Fibroblast of skin of abdomen (primary cell): ENCODE results near the gene CKAP2L.

Experiments
- DNase-seq: peaks from one replicate; pipeline ENCODE4 v3.0.0-alpha.2; 2013

CKAP2L gene

DNA sequence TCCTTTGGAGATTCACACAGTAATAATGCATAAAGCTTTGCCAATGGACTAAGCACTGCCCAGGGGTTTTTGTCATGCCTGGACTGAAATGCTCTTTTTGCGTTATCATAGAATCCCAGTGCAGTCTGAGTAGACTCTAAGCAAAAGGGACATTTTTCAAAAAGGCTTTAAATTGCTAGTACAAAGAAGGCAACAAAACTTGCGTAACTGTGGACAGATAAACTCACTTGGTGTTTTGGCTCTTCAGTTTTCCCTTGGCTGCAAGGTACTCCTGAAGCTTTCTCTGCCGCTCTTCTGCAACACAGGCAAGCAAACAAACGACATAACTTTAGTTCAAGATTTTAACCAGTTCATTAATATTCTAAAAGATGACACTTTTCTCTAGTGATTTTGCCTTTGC, 2.1 kb downstream of the CKAP2L start:
- DNase-seq, result no peak

DNA sequence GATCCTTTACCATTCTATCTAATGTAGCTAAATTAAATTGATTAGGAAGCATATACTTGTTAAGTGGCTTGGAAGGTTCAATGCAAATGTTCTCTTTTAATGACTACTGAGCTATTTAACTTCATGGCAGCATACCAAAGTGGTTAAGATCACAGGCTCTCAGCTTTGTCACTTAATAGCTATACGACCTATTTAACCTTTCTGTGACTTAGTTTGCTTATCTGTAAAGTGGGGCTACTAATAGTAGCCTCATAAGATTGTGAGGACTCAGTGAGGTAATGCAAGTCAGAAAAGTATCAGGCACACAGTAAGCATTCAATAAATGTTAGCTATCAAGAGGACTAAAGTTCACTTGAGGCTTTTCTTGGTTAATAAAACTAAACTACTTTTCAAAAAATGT, 4.3 kb downstream of the CKAP2L start:
- no peak for DNase-seq

DNA sequence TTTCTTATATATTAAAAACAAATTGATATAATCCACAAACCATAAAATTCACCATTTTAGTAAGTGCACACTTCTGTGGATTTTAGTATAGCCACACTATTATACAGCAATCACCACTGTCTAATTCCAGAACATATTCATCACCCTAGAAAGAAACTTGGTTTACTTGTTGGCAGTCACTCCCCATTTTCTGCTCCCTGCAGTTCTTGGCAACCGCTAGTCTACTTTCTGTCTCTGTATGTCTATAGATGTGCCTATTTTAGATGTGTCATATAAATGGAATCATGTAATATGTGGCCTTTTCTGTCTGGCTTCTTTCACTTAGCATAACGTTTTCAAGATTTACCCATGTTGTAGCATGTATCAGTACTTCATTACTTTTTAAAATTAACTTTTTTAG, 5.7 kb downstream of the CKAP2L start:
- no peak for DNase-seq

DNA sequence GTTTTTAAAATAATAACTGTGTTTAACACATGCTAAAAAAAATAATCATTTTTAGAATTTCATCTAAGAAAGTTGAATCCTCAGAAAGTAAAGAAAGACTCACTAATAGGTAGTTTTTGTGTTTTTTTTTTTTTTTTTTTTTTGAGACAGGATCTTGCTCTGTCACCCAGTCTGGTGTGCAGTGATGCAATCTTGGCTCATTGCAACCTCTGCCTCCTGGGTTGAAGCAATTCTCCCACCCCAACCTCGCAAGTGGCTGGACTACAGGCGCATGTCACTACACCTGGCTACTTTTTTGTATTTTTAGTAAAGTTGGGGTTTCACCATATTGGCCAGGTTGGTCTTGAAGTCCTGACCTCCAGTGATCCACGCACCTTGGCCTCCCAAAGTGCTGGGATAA, 7.1 kb downstream of the CKAP2L start:
- no peak for DNase-seq

GRCh38 chr2:112756207-112756606, 8.2 kb downstream of the CKAP2L start:
- no peak for DNase-seq

DNA sequence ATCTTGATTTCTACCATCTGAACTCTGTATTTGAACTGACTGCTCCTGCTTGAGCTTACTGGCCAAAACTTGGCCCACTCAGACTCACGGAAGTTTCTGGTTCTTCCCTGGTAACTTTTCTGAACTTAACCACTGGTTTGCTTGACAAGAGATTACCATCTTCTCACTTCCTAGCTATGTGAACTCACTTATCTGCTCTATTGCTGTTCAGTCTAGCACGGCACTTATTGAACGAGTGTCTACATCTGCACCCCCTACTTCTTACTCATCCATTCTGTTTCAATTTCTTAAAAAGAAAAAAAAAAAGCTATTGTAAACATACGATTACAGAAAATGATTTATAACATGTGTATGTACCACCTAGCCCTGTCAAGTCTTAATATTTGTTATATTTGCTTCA, 9.0 kb downstream of the CKAP2L start:
- DNase-seq, result no peak

DNA sequence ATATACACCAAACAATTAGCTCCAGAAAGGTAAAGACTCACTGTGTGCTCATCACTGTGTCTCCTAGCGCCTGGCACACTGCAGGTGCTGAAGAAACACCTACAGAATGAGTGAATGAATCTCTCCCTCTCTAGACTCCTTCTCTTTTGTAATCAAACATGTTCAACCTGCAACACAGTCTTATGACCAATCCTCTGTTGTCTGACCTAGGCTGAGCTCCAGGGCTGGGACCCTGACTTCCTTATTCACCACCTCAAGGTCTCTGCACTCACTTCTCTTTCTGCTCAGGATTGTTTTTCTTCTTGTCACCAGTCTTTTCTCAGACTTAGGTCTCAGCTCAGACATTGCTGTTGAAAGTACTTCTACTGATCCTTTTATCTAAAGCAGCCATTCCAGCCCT, 9.8 kb downstream of the CKAP2L start:
- DNase-seq, result no peak

- DNase-seq, result no peak
Observed at GRCh38 chr2:112752667-112753066, 11.7 kb downstream of the CKAP2L start.

- no peak for DNase-seq
Observed at GRCh38 chr2:112751451-112752197, 12.8 kb downstream of the CKAP2L start.

DNA sequence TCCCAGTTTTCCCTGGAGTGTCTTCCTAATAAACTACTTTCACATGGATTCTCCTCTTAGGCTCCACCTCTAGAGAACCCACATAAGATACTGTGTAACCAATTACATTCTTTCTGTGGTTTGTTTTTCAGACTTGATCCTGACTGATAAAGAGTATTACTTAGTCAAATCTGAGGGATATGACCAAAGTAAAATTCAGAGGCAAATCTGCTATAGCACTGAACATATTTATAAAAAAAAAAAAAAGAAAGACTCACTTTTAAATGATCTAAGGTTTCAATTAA, 13.9 kb downstream of the CKAP2L start:
- DNase-seq, result peak; percentile 31

DNA sequence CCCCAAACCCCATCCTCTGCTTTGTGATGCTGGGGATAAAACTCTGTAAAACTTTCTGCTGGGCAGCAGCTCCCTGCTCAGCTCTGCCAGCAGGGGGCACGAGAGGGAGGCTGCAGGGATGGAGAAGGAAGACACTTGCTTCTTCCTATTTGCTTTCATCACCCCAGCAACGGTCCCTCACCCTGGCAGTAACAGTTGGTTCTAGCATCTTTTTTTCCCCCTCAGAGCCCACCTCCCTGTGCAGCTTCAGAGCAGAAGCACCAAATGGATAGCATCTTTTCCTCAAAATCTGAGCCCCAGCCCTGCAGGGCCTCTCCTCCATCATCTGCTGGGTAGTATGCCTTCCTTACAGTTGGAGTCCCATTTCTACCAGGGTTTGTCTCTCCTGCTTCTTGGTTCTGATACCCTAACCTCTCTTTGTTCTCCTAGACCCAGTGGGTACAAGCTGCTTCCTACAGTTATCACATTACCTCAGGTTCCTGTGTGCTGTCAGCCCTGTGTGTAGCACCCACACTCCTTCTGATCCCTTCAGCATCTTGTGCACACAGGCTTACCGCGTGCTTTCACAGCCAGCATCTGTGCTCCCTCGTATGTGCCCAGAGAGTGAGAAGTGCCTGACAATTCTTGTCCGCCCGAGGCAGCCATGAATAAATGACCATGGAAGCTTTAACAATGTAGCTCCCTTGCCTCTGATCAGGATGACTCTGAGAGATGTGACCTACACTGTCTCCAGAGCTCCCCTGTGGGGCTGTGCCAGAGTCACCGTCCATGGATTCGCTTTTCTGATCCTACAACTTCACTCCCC, 14.5 kb downstream of the CKAP2L start:
- DNase-seq, result peak; percentile 69

DNA sequence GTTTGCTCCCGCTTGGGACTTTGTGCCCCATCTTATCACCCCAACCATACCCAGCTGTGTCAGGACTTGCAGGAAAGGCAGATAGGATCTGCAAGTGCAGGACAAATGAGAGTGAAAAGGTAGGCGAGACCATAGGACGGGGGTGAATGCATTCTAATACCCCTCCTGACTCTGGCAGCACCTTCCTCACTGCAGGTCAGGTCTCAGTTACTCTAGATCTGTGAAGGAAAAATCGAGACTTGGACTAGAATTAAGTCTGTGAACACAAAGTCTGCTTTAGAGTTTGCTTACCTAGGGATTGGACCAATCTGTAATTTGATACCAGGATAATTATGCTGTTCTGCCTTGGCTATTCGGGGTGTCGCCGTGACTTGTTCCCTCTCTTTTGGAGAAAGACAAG, 23.9 kb downstream of the CKAP2L start:
- DNase-seq, result no peak

DNA sequence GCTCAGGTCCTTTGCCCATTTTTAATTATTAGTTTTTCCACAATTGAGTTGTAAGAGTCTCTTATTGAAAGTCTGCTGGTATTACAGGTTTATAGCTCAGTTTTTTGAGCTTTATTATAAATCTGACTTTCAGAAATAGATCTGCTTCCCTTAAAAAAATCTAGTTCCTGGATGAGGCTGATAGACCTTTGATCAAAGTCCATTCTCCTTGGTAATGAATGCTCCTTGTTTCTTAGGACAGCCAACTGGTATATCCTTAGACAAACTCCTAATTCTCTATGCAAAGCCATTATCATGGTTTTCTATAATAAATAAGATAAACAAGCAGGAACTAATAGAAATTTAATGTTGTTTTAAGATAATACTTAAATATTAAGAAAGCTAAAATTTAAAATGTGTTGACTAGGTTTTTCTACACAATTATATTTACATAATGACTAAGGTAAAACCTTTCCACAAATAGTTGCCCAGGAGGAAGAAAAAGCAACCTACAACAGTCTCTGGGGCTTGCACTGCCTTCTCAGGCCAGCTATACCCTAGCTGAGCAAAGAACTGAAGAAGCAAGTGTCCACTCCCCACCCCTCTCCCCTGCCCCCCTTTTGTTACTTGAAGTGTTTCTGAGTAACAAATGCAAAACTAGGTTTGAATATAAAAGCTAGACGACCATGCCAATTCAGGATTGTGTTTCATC, 26.7 kb downstream of the CKAP2L start:
- DNase-seq, result no peak

DNA sequence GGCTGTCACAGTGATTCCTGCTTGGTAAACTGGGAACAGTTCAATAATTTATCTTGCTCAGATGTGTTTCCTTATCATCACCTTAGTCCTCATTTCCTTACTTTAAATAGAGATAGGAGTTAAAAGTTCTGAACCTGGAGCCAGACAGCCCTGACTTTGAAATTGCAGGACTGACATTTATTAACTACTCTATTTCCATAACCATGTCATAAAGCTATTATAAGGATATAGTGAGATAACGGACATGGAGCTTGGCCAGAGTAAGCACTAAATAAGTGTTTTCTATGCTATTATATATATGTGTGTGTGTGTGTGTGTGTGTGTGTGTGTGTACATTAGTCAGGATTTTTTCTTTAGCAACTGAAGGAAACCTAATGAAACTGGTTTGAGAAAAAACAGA, 30.5 kb downstream of the CKAP2L start:
- DNase-seq, result no peak

DNA sequence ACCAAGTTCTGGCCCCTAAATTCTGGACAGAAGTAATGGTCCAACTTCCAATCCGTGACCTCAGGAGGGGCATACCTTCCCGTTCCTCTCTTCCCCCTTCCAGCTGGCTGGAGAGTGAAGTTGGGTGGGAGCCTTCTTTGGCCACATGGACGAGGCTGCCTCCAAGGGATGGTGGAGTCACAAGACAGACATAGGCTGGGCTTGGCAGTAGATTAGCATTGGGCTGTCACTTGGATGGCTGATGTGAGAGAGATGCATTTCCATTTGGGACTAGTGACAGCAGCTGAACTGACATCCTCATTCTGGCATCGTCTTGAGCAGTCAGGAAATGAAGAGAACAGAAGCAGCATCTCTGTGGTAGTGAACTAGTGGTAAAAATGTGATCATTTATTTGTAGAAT, 31.0 kb downstream of the CKAP2L start:
- no peak for DNase-seq

DNA sequence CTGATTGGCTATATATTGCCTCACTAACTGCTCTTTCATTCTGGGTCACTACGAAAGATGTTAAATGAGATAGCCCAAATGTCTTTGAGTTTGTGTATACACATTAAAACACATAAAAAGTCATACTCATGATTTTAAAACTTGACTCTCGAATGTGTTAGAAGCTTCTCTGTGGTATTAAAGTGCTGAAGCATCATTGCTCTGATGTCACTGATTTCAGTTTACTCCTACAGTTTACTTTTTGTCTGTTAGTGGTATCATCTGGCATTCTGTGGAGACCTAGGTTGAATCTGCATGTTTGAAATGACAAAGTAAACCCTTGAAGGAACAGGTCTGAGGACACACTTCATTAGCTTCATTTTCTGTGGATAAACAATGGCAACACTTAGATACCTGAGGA, 32.9 kb downstream of the CKAP2L start:
- DNase-seq, result no peak

GRCh38 chr2:112730791-112731190, 33.6 kb downstream of the CKAP2L start:
- no peak for DNase-seq

DNA sequence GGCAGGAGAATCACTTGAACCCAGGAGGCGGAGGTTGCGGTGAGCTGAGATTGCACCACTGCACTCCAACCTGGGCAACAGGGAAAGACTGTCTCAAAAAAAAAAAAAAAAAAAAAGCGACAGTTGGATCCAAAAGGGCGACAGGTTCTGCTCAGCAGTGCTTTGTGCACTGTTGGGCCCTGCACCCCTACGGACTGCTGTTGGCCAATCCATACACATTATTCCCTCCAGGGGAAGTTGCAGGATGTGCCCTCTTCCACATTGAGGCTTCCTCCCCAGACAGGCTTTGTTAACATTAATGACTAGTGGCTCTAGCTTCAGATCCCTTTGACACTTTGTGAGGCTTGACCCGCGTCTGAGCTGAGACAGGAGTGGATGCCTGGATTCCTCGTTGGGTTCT, 34.2 kb downstream of the CKAP2L start:
- DNase-seq, result no peak

- no peak for DNase-seq
Observed at GRCh38 chr2:112728378-112729175, 35.8 kb downstream of the CKAP2L start.

DNA sequence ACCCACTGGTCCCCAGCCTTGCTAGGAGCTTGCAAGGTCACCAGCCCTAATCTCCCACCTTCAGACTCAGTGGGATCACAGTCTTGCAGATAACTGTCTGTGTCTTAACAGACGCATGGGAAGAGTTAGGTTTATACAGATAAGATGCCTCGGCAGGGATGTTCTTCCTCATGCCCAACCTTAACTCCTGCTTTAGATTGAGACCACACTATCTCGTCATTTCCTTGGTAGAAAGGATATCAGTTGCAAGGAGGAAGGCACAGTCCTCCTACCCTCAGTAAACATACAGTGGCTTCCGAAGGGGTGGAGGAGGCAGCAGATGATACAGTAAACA, 36.4 kb downstream of the CKAP2L start:
- no peak for DNase-seq

GRCh38 chr2:112727276-112728028, 37.0 kb downstream of the CKAP2L start:
- DNase-seq, result no peak

DNA sequence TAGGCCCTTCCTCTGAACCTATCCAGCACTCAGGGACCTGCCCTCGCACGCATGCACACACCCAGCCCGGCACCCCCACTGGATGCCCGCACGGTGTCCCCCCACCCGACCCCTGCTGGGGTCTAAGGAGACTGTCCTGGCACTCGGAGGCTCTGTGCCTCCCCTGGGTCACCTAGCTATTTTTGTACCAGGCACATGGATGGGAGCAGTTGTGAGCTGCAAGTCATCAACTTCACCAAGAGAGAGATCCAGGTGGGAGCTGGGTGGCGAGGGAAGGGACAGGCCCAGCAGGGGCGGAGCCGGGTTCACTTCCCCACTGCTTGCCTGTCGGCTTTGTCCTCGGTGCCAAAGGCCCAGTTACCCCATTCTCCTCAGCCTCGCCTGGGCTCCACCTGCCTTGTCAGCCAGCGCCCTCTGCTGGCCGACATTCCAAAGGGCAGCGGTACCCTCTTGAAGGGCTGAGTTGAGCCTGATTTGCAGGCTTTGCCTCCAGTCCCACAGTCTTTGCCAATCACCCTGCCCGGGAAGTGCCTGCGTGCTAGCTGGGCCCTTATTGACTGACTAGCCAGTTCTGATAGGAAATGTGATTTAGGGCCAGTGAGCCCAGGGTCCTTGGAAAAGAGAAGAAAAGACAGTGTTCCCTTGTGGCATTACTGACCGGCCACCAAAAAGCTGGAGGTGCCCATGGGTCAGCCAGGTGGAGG, 37.8 kb downstream of the CKAP2L start:
- peak; percentile 86 for DNase-seq
